DLD1 (cell line): ENCODE results near the gene CADPS.

Experiments used
- in situ Hi-C: cut with HindIII; loops from 2 replicates; pipeline ENCODE4 v1.10.0; 2017; ENCODE audit warnings: low sequenced_read_pairs

The CADPS gene

DNA sequence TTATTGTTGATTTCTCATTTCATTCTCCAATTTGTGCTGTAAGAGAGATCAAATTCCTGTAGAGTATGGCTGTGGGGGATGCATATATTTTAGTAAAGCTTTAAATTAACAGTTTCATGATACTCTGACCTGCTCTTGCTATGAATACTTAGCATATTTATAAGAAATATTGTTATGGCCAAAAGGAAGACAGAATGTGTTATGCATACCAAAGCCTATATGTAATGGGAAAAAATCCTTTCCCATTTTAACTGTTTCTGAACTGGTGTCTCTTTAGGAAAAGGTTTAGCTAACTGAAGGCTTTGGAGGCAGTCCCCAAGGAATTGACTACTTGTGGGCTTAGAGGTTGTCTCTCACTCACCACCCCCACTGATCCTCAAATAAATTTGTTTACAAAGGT is 59.2 kb downstream of the CADPS start:
- in situ Hi-C loops: no loop called here

DNA sequence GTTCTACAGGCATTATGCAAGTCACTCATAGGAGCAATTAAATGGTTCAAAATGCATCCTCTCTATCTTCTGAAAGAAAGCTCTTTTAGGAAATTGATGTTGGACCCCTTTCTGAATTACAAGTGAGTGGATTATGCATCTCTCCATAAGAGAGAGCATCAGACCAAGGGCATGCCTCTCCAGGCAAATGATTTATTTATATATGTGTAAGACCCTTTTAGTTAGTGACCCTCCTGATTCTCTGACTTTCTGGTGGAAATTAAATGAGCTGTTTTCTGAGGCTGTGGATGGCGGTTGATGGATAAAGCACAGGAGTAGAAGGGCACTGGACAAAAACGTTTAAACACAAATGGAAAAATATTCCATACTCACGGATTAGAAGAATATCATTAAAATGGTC is 62.6 kb downstream of the CADPS start:
- in situ Hi-C loops: no loop called here

DNA sequence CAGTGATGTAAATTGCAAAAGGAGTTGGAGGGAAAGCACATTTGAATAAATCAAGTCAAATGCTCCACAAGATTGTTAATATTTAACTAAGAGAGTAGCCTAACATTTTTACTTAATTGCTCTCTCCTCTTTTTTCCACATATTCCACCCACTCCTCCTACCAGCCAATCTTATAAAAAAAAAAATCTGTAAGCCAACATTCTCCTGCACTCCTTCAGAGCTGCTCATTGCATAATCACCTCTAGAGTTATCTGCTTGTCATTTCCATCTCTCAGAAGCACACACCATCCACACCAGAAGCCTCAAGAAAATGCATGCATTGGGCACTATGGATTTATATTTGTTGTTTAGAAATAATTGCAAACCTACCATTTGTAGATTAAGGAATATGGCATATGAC is 64.1 kb downstream of the CADPS start:
- in situ Hi-C loops: no loop called here

DNA sequence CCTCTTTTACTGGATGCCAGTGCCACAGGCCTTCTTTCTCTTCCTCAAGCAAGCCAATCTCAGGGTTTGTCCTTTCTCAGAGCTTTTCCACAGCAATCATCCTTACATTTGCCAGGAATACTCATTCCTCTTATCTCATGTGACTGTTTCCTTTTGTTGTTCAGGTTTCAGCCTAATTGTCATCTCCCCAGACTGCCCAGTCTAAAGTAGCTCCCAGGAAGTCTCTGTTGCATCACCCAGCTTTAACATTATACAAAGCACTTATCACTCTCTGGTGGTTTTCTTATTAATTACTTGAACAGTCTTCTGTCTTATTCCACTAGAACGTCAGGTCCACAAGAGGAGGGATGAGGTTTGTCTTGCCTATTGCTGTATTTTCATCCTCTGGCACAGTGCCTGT is 65.8 kb downstream of the CADPS start:
- in situ Hi-C loops: no loop called here

DNA sequence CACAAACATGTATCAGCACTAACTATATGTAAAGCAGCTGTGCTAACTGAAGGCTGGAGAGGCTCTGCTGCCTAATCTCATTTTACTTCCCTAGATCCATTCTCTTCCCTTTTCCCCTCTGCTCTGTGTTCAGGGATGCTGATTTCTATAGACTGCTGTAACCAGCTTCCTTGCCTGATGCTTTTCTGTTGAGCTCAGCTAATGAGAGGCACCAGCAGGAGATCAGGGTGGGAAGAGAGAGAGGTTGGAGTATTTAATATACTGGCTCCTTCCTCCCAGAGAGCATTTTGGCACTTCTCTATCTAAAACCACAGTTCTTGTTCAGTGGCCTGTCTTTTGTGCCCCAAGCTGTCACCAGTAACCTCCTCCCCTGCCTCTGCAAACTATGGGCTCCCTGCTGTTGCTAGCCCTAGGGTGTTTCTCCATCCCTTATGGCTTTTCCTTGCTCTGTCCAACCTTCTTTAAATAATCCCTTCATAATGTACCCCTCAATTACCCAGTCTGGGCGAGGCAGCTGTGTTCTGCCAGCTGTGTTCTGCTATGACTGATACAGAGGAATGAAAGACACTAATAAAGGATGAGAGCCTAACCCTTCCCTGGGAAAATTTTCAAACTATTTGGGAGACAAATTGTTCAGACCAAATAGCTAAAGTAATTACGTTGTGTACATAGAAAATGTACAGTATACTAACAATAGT is 69.5 kb downstream of the CADPS start:
- in situ Hi-C loops: no loop called here

DNA sequence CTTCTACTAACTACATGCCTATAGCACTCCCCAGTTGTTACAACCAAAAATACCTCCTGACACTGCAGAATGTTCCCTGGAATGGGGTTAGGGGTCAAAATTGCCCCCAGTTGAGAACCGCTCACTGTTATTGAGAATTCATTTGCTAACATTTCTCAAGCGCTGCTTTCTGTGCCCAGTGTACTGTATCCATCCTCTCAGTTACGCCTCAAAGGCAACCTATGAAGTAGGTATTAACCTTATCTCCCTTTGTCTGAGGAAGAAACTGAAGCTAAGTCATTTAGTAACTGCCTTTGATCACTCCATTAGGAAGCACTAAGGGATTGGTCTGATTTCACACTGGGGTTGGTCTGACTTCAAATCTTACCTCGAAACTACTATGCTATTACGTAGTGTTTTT is 70.1 kb downstream of the CADPS start:
- in situ Hi-C loops: no loop called here

DNA sequence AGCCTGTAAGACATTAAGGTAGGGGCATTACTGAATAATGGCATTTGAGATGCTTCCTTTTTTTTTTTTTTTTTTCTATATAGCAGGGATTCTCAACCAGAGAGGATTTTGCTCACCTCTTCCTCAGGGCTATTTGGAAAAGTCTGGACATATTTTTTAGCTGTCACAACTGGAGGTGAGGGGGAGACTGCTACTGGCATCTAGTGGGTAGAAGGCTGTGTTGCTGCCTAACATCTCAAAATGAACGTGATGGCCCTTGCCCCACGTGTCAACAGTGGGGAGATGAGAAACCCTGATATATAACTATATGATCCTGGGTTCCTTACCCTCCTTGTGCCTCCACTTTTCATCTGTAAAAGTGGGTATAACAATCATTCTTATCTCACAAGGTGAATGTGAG is 71.9 kb downstream of the CADPS start:
- in situ Hi-C loops: no loop called here

DNA sequence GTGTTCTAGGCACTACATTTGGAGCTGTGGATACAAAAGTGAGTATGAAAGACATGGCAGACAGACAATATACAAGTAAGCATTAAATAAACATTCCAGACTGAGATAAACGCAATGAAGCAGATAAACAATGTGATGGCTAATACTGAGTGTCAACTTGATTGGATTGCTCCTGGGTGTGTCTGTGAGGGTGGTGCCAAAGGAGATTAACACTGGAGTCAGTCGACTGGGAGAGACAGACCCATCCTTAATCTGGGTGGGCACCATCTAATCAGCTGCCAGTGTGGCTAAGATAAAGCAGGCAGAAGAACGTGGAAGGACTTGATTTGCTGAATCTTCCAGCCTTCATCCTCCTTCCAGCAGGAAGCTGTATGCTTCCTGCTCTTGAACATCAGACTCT is 77.2 kb downstream of the CADPS start:
- in situ Hi-C loops: no loop called here

DNA sequence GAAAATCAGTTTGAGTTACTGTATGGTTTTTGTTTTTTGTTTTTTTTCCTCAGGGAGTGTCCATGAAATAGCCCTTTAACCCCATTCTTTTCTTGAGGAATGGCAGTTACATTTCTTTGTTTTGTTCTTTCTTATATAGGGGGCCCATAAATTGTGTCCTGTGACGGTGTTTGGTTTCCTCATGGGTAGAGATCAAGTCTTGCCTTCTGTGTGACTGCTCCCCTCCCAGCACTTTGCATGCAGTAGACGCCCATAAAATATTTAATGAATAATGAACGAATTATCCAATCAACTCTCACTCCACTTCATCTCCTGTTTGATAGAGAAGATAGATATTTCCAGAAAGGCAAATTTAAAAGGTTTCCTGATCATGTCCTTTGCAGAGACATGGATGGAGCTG is 78.1 kb downstream of the CADPS start:
- in situ Hi-C loops: no loop called here

DNA sequence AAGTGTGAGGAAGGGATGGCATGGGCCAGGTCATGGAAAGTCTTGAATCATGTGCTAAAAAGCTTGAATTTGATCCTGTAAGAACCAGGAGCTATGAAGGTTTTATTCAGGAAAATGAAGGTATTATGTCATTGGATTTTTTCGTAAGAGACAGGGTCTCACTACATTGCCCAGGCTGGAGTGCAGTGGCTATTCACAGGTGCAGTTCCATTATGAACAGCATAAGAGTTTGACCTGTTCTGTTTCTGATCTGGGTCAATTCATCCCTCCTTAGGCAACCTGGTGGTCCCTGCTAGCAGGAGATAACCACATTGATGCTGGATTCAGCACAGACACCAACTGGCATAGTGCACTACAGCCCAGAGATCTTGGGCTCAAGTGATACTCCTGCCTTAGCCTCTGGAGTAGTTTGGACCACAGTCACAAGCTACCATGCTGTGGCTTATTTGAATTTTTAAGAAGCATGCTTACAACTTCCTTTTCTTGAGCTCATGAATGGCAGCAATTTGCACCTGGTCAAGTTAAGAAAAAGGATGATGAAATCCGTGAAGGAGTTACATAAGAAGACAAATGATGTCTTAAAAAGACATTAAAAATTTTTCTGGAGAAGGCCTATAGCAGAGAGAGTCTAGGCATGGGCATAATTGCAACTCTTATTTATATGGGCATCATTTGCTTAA is 79.1 kb downstream of the CADPS start:
- in situ Hi-C loops: no loop called here

DNA sequence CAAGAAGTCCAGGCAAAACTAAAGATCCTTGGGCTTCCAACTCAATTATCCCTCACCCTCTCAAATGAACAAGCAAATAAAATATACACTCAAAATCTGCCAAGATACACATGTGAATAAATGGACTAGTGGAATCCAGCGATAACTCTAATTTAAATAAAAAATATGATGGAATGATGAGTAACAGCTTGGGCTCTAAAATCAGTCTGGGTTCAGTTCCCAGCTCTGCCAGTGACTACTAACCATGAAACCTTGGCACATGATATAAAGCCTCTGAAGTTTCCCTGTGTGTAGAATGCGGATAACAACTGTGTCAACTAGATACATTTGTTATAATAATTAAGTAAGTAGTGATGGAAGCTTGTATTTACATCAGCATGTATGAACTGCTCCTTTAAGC is 81.3 kb downstream of the CADPS start:
- in situ Hi-C loops: no loop called here

DNA sequence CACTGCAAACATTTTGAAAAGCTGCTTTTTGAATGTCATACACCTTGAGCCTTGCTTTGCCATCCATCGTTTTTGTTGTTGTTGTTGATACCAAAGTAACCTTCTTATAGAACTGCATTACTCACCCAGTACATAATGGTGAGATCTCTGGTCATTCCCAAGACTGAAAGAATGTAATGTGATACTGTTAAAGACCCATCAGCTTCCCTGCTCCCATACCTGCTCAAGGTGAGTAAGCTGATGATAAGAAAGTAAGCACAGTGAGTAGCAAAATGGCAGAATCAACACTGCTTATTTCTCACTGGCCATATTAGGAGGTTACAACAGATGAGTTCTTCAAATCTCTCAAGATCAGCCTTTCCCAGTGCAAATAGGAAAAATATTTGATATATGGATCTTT is 89.8 kb downstream of the CADPS start:
- in situ Hi-C loops: no loop called here

DNA sequence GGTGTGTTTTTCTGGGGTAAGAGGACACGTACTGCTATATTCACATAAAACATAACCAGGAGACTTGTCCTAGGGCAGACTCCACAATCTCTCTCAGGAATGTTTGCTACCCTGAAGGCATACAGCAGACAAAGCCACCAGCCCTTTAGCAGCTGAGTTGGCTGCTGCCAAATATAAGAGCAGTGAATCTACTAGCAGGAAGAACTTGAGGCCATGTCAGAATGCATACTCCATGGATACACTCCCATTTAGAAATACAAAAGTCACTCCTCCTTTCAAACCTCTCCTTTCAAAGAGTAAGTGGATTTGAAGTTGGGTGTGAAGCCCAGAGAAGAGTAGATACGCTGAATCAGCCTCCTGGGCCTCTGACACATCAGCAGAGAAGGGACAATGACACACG is 94.1 kb downstream of the CADPS start:
- in situ Hi-C loops: no loop called here

DNA sequence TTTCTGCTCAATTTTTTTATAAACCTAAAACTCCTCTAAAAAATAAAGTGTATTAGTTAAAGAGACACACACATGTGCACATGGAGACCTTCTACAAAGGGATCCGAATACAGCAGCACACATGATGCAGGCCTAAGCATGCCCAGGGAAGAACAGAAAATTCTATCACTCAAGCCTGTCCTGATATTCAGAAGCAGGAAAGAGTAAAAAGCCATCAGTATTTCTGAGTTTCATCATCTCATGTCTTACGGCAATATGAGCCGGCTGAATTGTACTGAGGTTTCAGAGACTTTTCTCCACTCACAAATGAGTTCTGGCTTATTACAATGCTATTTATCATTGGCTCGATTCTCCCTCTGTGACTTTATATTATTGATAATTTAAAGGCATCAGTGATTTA is 97.5 kb downstream of the CADPS start:
- in situ Hi-C loops: no loop called here

DNA sequence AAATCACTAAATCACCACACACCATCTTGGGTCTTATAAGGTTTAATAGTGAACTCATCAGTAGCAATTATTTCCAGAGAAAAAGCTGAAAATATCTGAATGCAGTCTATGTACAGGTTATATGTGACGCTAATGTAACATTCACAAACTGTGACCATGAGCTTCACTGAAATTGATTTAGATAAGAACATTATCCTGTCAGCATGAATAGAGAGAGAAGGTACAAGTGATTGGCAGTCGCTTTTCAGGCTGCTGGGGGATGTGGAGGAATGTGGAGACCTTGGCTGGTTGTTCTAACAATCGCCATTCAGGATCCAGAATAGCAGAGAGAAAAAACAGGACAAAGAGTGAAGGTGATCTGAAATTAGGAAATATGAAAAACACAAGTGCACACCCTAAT is 98.1 kb downstream of the CADPS start:
- in situ Hi-C loops: no loop called here

DNA sequence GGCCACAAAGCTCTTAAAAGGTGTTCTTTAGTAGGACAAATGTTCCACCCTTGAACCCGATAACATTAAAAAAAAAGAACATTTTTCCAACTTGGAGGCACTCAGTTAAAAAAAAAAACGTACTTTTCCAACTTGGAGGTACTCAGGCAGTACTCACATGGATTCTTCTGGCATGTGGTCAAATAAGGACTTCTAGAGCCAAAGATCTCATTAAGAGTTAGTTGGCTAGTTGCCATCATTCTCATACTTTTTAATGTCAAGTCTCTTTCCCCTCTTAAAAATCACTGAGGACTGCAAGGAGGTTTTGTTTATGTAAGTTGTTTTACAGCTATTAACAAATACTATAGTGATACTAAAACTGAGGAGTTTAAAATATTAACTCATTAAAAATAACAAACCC is 101.0 kb downstream of the CADPS start:
- in situ Hi-C loops: no loop called here

DNA sequence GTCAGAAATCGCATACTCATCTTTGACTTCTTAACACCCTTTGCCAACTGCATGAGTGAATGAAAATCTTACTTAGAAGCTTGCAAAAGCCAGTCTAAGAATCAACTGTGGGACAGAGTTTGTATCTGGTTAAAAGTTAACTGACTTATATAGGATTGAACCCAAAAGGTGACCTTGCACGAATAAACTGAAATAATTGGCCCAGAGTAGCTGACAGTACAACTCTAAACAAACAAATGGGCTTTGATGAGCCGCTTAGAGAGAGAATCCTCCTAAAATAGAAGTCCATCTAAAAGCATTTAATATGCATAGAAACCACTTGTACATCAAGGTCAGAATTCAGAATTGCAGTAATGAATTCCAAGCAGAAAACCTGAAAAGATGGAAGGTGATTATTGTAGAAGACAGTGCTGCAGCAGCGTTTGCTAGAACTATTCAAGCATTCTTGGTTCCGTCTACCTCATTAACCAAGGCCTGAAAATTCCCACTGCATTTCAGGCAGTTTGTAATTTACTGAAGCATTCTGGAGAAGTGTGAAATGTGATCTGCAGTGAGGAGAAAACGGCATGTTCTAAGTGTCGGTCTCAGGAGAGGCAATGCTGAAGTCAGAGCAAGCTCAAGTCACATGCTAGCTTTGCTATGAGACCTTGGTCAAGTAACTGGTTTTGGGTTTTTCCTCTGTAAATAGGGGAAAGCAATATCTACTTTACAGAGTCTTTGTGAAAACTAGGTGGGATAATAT is 103.7 kb downstream of the CADPS start:
- in situ Hi-C loops: no loop called here

DNA sequence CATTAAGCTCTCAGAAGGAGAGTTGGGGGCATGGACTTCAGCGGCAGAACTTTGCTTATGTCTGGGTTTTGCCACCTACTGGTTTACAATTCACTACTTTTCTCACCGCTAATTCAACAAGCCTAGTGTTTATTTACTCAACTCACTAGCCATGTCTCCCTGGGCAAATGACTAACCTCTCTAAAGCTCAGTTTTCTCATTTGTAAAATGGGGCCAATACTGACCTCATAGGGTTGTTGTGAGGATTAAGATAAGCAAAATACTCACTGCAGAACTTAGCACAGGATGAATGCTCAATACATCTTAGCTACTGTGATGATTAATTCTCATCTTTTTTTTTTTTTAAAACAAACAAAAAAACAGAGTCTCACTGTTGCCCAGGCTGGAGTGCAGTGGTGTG is 106.3 kb downstream of the CADPS start:
- in situ Hi-C loops: no loop called here

DNA sequence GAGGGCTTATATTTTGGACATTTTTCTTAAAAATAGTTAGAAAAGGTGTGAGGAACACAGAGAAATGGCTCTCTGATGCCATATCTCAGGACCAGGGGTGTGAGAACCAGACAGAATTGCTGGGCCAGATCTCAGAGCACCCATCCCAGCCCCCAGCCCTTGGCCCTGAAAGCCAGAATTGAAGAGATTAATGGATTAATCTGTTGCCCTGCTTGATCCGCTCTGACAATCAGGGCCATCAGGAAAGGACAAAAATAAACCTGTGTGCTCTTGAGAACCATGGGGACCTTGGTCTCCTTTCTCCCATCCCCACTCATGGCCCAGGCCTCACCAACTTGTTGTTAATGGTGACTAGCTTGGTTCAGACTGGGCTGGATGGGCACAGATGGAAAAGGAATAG is 113.5 kb downstream of the CADPS start:
- in situ Hi-C loops: no loop called here

DNA sequence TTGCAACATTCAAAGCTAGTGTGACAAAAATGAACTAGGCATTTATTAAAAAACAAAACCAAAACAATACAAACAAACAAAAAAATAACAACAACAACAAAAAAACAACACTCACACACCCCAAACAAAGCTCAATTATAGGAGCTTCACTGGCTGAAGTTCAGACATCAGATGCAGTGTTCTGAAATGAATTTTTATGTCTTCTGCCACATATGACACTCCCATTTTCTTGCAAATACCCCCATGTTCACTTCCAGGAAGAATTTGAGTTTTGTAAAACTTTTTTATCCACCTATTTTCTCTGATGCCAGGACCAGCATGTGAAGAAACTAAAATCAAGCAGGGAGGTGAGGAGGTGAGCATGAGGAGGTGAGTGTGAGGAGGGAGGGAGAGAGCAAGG is 113.9 kb downstream of the CADPS start:
- in situ Hi-C loops: no loop called here

DNA sequence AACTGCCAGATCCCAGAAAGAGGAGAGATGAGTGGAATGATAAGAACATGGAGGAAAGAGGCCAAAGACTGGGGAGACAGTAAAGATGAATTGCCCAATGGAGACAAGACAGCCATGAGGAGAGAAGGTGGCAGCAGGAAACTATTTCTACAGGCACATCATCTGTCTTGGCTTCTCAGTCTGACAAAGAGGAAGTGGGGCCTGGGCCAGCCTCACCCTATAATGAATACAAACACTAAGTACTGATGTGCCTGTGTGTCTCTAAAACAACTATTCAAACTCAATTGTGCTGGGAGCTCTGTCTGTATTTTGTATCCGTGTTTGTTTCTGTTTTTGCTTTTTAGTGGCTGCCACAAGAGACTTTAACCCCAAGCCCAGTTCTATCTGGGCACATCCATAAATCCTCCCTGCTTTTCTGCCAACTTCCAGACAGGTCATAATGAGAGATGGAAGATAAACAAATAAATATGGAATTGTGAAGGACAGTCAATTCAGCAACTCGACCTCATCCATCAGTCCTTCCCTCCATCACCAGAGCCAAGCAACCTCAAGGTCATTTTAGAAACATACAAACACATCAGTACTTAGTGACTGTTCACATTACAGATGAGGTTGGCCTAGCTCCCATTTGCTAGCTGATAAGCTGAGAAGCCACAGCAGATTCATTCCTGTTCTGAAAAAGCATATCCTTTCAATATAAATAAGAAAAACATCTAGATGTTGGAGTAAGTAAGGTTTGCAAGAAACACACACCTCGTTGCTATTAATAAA is 116.7 kb downstream of the CADPS start:
- in situ Hi-C loops: no loop called here

DNA sequence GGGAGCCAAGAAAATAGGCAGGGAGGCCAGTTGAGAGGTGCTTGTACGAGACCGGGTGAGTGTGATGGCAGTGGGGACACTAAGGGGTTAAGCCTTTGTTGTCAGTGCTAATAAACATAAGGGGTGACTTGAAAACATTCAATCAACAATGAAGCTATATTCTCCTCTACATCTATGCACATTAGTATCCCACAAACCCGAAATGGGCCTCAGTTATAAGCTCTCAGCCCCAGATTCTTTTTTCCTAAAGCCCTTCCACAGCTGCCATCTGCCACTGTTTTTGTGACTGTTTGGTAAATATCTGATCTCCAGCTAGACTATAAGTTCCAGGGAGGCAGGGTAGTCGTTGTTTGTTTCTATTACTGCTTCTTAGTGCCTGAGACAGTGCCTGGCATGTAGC is 118.2 kb downstream of the CADPS start:
- in situ Hi-C loops: no loop called here
